Raji (cell line): Measurements from ENCODE around the gene KLHL36.

ENCODE experiments used
- POLR2A ChIP-seq: IDR thresholded peaks from 2 replicates; pipeline ENCODE4 v1.6.1; 2011; ENCODE audit warnings: low read depth, low read length, control low read depth; ENCODE audit not compliant: insufficient read depth

KLHL36 gene

GRCh38 chr16:84652566-84652965 lies 4.3 kb downstream of the KLHL36 start:
- no peak for TF ChIP-seq POLR2A

- TF ChIP-seq POLR2A: no peak
These were observed 5.9 kb downstream of the KLHL36 start for GRCh38 chr16:84654238-84654637.

DNA sequence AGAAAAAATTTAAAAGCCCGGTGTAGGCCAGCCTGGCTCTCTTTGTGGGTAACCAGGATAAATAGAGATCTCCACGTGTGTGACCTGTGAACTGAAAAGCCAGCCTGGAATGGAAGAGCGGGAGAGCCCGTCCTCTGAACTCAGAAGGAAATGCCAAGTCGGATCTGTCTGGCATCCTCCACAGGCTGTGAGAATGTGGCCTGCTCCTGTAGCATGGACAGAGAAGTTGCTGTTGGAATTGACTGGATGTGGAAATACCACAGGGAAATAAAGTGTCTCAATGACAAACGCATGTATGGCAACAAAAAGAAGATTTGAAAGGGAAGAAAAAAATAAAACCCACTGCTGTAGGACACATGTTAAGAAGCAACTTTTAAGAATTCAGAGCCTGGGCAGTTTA lies 6.7 kb downstream of the KLHL36 start:
- TF ChIP-seq POLR2A: no peak

DNA sequence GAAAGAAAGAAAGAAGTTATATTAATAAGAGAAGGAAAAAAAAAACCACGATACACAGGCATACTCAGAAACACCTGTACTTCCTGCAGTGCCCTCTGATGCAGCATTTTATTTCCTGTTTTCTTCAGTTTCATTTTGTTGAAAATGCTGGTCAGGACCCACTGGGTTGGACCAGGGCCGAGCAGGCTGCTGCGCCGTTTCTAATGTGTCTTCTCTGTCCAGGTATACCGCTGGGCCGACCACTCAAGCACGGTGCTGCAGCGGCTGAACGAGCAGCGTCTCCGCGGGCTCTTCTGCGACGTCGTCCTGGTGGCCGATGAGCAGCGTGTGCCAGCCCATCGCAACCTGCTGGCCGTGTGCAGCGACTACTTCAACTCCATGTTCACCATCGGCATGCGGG lies 8.3 kb downstream of the KLHL36 start:
- TF ChIP-seq POLR2A: no peak

- no peak for TF ChIP-seq POLR2A
These were observed 9.0 kb downstream of the KLHL36 start for GRCh38 chr16:84657229-84657837.

DNA sequence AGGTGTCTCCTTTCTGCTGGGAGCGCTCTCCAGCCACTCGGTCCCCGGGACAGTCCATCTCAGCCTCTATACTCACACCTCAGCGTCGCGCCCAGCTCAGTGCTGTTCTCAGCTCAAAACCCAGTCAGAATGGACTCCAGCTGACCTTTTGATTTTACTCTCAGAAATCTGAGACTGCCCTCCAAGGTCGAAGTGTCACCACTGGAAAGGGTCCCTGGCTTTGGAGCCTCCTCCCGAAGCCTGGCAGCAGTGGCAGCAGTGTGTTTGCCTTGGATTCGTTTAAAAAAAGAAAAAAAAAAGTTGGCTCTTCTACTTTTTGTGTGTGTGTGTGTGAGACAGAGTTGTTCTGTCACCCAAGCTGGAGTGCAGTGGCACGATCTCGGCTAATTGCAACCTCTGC lies 10.4 kb downstream of the KLHL36 start:
- no peak for TF ChIP-seq POLR2A

- no peak for TF ChIP-seq POLR2A
These were observed 11.5 kb downstream of the KLHL36 start for GRCh38 chr16:84659656-84660300.

DNA sequence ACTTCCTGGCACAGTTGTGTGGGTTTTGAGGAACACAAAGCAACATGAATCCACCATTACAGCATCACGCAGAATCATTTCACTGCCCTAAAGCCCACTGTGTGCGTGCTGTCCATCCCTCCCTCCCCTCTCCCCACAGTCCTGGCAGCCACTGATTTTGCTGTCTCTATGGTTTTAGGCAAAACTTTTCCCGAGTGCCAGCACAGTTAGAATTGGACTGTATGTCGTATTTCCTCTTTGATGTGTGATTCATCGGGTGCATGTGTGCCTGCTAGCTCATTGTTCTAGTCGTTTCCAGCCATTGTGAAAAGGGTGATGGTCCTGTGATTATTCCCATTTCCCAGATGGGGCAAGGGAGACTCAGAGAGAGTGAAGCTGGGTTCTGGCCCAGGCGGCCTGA lies 12.7 kb downstream of the KLHL36 start:
- TF ChIP-seq POLR2A: no peak

- TF ChIP-seq POLR2A: no peak
These were observed 13.2 kb downstream of the KLHL36 start for GRCh38 chr16:84661418-84662060.

DNA sequence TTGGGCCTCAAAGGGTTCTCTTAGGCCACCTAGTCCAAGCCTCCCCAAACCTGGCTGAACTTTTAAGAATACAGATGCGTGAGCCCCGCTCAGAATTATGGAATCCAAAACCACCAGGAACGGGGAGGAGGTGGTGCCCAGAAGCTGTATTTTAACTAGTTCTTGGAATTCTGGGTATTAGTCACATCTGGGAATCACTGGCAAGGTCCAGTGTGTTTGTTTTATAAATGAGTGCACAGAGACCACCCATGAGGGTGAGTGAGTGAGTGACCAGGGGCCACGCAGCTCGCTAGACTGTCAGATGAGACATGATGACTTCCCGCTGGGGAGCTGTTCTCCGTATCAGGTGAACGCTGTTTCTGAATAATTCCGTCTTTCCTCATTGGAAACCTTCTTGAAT lies 14.2 kb downstream of the KLHL36 start:
- TF ChIP-seq POLR2A: no peak

- 0 out of 2 replicates have a peak, but pooled peaks have one; percentile 26 for TF ChIP-seq POLR2A
These were observed 15.3 kb downstream of the KLHL36 start for GRCh38 chr16:84663433-84664101.

DNA sequence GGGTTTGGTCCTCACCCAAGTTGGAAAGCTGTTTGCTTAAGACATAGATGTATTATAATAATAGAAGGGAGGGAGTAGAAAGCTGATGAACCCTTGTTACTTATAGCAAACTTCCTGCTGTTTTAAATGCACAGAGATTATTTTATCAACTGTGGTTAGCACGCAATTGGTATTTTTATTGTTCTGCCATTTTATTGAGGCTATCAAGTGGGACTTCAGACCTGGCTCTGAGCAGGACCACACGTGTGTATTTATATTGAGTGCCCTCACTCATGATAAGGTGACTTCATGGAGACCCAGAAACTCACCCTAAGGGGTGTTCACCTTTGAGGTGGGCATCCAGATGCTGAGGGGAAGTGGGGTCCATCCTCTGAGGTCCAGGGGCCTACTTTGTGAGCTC lies 17.0 kb downstream of the KLHL36 start:
- TF ChIP-seq POLR2A: no peak

- no peak for TF ChIP-seq POLR2A
These were observed 17.5 kb downstream of the KLHL36 start for GRCh38 chr16:84665843-84666242.

DNA sequence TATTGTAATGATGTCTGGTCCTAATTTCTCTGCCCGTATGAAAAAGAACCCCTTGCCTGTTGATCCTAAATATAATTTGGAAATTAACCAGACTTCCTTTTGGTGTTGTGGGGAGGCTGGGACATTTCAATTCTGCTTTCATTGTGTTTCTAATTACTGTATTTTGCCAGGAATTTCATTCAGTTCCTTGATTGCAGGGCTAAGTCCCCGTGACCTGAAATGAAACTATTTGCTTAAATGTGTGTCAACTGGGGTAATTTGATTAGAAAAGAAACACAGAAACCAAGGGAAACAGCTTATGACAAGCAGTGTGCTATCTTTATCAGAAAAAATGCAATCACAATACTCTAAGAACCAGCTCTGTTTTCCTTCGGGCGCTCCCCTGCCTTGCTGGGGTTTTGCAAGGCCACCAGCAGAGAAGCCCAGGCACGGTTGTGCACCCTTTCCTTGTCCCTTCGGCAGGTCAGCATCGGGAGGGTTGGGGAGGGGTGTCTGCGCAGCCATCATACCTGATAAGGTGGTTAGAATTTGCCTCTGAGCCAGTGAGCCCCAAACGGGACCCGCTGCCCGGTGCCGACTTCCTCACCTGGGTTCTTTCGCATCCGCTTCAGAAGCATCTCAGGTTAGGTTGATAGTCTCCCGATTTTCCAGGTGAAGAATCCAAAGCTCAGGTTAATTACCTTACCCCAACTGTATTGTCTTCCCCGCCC lies 19.4 kb downstream of the KLHL36 start:
- TF ChIP-seq POLR2A: no peak

DNA sequence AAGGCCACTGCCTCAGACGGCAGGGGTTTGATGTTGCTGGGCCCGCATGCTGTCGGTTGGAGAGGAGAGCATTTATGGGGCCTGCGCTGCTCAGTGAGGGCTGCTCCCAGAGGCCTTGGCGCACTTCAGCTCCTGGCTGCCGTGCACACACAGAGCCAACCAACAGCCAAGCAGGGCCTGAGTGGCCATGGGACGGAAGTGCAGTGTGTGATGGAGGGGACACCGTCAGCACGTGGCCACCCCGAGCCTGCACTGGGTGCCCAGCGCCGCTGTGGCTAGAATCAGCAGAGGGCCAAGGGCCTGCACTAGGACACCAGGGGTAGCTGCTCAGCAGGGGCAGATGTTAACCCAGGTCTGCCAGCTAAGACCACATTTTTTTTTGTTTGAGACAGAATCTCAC lies 21.8 kb downstream of the KLHL36 start:
- TF ChIP-seq POLR2A: no peak

DNA sequence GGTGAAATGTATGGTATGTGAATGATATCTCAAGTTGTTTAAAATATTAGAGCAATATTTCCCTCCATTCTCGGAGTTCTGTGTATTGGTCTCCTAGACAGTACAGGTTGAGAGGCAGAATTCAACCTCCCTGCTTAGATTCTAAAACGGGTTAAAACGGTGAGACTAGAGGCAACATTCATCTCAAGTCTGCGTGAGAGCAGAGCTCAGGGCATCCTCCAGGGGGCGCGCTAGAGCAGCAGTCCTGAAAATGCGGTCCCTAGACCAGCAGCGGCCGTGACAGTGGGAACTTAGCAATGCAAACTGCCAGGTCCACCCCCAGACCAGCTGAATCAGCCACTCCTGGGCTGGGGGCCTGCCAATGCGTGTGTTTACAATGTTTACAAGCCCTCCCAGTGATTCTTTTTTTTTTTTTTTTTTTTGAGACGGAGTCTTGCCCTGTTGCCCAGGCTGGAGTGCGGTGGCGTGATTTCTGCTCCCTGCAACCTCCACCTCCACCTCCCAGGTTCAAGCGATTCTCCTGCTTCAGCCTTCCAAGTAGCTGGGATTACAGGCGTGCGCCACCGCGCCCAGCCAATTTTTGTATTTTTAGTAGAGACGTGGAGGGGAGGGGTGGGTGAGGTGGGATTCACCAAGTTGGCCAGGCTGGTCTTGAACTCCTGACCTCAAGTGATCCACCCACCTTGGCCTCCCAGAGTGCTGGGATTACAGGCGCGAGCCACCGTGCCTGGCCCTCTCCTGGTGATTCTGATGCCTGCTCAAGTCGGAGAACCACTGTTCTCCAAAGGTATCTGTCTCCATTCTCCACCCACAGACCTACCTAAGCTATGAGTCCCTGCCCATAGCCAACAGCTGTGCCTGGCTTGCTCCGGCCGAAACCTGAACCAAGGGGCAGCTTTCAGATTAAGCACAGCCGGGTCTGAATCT lies 24.2 kb downstream of the KLHL36 start:
- no peak for TF ChIP-seq POLR2A
